Activated T-helper 9 cell treated with anti-CD3 and anti-CD28 coated beads, Interleukin-2, amount 50 U/mL, for 16 hours (primary cell): Measurements from ENCODE around the gene GC.
"Not testable (repeated sequence)": the region's sequence is repeated elsewhere in the genome, so short reads cannot be mapped to it uniquely, and the experiment has no call there.

Experiments used
- DNase-seq: peaks from one replicate; pipeline ENCODE4 v3.0.0-alpha.2; 2020; ENCODE audit warnings: low read depth

Gene GC

GRCh38 chr4:71768123-71768522 is 15.8 kb downstream of the GC start:
- DNase-seq, result no peak

GRCh38 chr4:71765821-71766383 is 18.0 kb downstream of the GC start:
- no peak for DNase-seq

GRCh38 chr4:71765350-71765749 is 18.5 kb downstream of the GC start:
- DNase-seq, result no peak

- no peak for DNase-seq
Observed at GRCh38 chr4:71752383-71753042, 31.4 kb downstream of the GC start.

- DNase-seq, result no peak
Observed at GRCh38 chr4:71749008-71749594, 34.8 kb downstream of the GC start.

GRCh38 chr4:71746379-71746778 is 37.5 kb downstream of the GC start:
- DNase-seq, result no peak

- not testable (repeated sequence) for DNase-seq
Observed at GRCh38 chr4:71738782-71739181, 45.1 kb downstream of the GC start.

GRCh38 chr4:71732706-71733105 is 51.2 kb downstream of the GC start:
- no peak for DNase-seq

- DNase-seq, result no peak
Observed at GRCh38 chr4:71732066-71732465, 51.8 kb downstream of the GC start.

- no peak for DNase-seq
Observed at GRCh38 chr4:71729856-71730255, 54.0 kb downstream of the GC start.

- no peak for DNase-seq
Observed at GRCh38 chr4:71713611-71714203, 70.2 kb downstream of the GC start.

- no peak for DNase-seq
Observed at GRCh38 chr4:71711985-71712348, 71.9 kb downstream of the GC start.

GRCh38 chr4:71711044-71711984 is 72.6 kb downstream of the GC start:
- no peak for DNase-seq

- DNase-seq, result no peak
Observed at GRCh38 chr4:71709961-71710360, 73.9 kb downstream of the GC start.

GRCh38 chr4:71698141-71698540 is 85.7 kb downstream of the GC start:
- DNase-seq, result no peak

GRCh38 chr4:71697031-71697430 is 86.8 kb downstream of the GC start:
- DNase-seq, result no peak

GRCh38 chr4:71694961-71695360 is 88.9 kb downstream of the GC start:
- no peak for DNase-seq

- DNase-seq, result no peak
Observed at GRCh38 chr4:71692963-71693362, 90.9 kb downstream of the GC start.

GRCh38 chr4:71692198-71692597 is 91.7 kb downstream of the GC start:
- no peak for DNase-seq
